IPS DF 6.9 (cell line): ENCODE data around the gene CHRND.

ENCODE experiments used
- DNase-seq: peaks from one replicate; pipeline ENCODE4 v3.0.0-alpha.2; 2013; ENCODE audit warnings: low read depth, low spot score
- H3K27ac ChIP-seq: one replicate; pipeline ENCODE4 v1.5.1; 2013; ENCODE audit warnings: low read length, control low read depth
- H3K27me3 ChIP-seq: 2 replicates; pipeline ENCODE4 v1.6.1; 2013; ENCODE audit warnings: mild to moderate bottlenecking, low read length; ENCODE audit not compliant: control insufficient read depth, insufficient read depth
- H3K36me3 ChIP-seq: 2 replicates; pipeline ENCODE4 v1.6.1; 2013; ENCODE audit warnings: low read length; ENCODE audit not compliant: control insufficient read depth, insufficient read depth
- H3K4me1 ChIP-seq: 2 replicates; pipeline ENCODE4 v1.6.1; 2013; ENCODE audit warnings: low read length; ENCODE audit not compliant: control insufficient read depth, insufficient read depth
- H3K4me3 ChIP-seq: 2 replicates; pipeline ENCODE4 v1.5.1; 2013; ENCODE audit warnings: mild to moderate bottlenecking, low read length
- H3K9me3 ChIP-seq: 2 replicates; pipeline ENCODE4 v1.6.1; 2013; ENCODE audit warnings: low read length, inconsistent platforms; ENCODE audit not compliant: control insufficient read depth, insufficient read depth
- WGBS: extraction: QIAGEN DNeasy Blood & Tissue Kit; methylation state at CpG from one replicate; pipeline ENCODE4 v1.1.7; 2013; ENCODE audit warnings: mixed read lengths, missing lambda C conversion rate; ENCODE audit not compliant: insufficient read length, insufficient coverage; 5-methylcytosine and 5-hydroxymethylcytosine counted together

CHRND gene

DNA sequence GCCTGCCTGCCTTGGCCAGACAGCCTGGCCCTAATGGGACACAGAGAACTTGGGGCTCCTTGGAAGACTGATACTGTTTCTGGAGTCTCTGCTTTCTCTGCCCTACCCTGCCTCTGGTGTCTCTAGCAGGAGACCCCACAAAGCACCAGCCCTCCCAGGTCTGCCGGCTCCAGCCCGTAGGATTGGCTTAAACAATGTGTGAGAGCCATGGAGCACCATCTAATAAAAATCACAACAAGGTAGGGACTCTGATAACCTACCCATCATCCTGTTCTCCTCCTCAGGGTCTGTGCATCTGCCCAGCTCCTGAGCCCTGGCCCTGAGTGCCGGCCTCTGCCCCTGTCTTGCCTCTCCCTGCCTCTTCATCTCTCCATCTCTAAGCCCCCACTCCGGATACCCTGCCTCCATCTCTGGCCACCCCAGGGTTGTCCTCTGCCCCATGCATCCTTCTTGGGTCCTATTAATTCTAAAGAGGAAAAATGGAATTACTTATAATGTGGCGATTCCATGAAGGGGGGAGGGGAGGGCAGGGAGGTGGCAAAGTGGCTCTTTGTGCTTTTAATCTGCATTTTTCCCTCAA is 37.1 kb upstream of the CHRND start:
- whole genome bisulfite sequencing: no CpG with 5 or more reads among the region's 5 CpGs
- DNase-seq: no peak
- peaks cover 35% of the 10 kb centered on the region for H3K27me3 ChIP-seq
- H3K9me3 ChIP-seq: no peaks in the 10 kb centered on the region
- H3K4me1 ChIP-seq: peaks cover 7% of the 10 kb centered on the region
- no peaks in the 10 kb centered on the region; the same call in 1 of the 2 replicates for H3K36me3 ChIP-seq
- no peak overlapping the region for H3K4me3 ChIP-seq
- H3K27ac ChIP-seq: no peak overlapping the region

GRCh38 chr2:232489516-232490220 is 36.3 kb upstream of the CHRND start:
- Histone ChIP-seq H3K27ac (no peak overlapping the region), H3K36me3 (no peaks in the 10 kb centered on the region; the same call in 1 of the 2 replicates), H3K27me3 (peaks cover 29% of the 10 kb centered on the region), H3K9me3 (no peaks in the 10 kb centered on the region), H3K4me1 (peaks cover 9% of the 10 kb centered on the region), H3K4me3 (no peak overlapping the region)
- WGBS: no CpG with 5 or more reads among the region's 9 CpGs
- no peak for DNase-seq

GRCh38 chr2:232490221-232491138 is 35.5 kb upstream of the CHRND start:
- no peak overlapping the region for H3K4me3 ChIP-seq
- peaks cover 21% of the 10 kb centered on the region for H3K27me3 ChIP-seq
- H3K27ac ChIP-seq: no peak overlapping the region
- H3K36me3 ChIP-seq: no peaks in the 10 kb centered on the region; the same call in 1 of the 2 replicates
- H3K4me1 ChIP-seq: peaks cover 9% of the 10 kb centered on the region
- WGBS: no CpG with 5 or more reads among the region's 30 CpGs
- DNase-seq: no peak
- no peaks in the 10 kb centered on the region for H3K9me3 ChIP-seq

GRCh38 chr2:232491139-232491780 is 34.7 kb upstream of the CHRND start:
- Histone ChIP-seq H3K27ac (no peak overlapping the region), H3K36me3 (no peaks in the 10 kb centered on the region), H3K9me3 (no peaks in the 10 kb centered on the region), H3K4me1 (peaks cover 9% of the 10 kb centered on the region), H3K4me3 (no peak overlapping the region), H3K27me3 (peaks cover 14% of the 10 kb centered on the region)
- no peak for DNase-seq
- no CpG with 5 or more reads among the region's 12 CpGs for WGBS

DNA sequence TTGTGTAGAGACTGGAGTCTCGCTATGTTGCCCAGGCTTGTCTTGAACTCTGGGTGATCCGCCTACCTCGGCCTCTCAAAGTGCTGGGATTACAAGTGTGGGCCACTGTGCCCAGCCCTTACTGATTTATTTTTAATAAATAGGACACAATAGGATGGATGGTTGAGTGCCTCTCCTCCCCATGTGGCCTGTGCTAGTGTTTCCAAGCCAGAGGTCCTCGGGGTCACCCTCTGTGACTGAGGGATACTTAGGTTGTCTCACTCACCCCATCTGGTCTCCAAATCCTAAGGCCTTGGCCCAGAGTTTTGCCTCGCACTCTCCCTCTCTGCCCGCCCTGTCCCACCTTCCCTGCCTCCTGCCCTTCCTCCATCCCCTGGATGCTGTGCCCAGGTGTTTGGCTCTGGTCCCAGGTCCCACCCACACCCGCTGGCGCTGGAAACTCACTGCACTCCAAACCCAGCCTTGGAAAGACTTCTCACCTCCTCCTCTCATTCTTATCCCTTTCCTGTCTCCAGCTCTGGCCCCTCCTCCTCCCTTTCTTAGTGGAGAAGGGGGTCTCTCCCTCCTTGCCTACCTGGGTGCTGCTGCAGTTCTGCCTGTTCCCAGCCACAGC is 33.6 kb upstream of the CHRND start:
- no CpG with 5 or more reads among the region's 8 CpGs for WGBS
- Histone ChIP-seq H3K4me3 (no peak overlapping the region), H3K36me3 (no peaks in the 10 kb centered on the region), H3K9me3 (no peaks in the 10 kb centered on the region), H3K4me1 (peaks cover 11% of the 10 kb centered on the region), H3K27me3 (peaks cover 3% of the 10 kb centered on the region; the same call in 1 of the 2 replicates), H3K27ac (no peak overlapping the region)
- DNase-seq: no peak

- Histone ChIP-seq H3K27me3 (peaks cover under 1% of the 10 kb centered on the region; the same call in 1 of the 2 replicates), H3K4me1 (peaks cover 11% of the 10 kb centered on the region), H3K36me3 (no peaks in the 10 kb centered on the region), H3K4me3 (no peak overlapping the region), H3K9me3 (no peaks in the 10 kb centered on the region), H3K27ac (no peak overlapping the region)
- DNase-seq: no peak
- WGBS: no CpG with 5 or more reads among the region's 24 CpGs
Observed at GRCh38 chr2:232492963-232493700, 32.8 kb upstream of the CHRND start.

DNA sequence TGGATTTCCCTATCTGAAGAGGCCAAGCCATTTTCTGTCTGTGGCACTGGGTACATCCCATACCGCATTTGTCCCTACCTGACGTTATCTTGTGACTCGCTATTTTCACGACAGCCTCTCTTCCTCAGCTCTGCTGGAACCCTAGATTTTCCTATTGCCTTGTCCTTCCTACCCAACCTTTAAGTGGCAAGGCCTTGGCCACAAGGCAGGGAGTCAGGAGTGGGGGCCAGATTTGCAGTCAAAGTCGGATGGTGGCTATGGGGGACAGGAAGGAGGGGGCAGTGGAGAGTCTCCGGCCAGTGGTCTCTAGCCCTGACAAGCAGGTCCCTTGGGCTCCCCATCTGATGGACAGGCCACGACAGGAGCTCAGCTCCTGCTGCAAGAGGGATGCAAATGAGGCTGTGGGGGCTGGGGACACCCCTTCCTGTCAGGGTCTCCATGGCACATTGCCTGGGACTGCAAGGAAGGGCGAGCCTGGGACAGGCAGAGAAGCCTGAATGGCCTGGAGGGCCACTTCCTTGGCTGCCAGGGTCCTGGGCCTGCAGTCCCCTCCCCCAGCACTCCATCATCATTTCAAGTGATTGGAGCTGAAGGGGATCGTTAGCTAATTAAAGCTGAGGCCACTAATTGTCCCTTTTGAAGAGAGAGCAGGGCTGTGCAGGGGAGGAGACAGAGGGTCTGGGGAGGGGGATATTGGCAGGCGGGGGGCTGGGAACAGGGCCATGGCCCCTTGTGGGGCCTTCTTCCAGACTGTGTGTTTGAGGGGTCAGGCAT is 32.1 kb upstream of the CHRND start:
- Histone ChIP-seq H3K4me1 (peaks cover 11% of the 10 kb centered on the region), H3K27ac (no peak overlapping the region), H3K36me3 (no peaks in the 10 kb centered on the region), H3K9me3 (no peaks in the 10 kb centered on the region), H3K4me3 (no peak overlapping the region), H3K27me3 (no peaks in the 10 kb centered on the region)
- DNase-seq: no peak
- no CpG with 5 or more reads among the region's 10 CpGs for WGBS

DNA sequence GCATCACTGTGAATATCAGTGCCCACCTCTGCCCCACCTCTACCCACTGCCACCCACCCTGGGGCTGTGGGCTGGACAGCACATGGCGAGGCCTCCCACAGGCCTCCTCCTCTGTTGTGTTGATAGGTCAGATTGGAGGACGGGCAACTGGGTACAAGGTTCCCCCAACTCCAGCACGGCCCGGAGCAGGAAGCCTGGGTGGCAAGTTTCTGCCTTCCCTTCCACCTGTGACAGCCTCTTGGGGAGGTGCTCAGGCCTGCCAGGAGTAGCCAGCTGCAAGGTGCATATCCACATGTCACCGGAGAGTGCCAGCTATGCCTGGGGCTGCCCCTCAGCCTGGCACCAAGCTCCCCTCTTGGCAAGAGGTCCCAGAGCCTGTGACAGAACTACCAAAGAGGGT is 31.4 kb upstream of the CHRND start:
- no CpG with 5 or more reads among the region's 5 CpGs for WGBS
- Histone ChIP-seq H3K27me3 (no peaks in the 10 kb centered on the region), H3K9me3 (no peaks in the 10 kb centered on the region), H3K27ac (no peak overlapping the region), H3K36me3 (no peaks in the 10 kb centered on the region), H3K4me1 (peaks cover 9% of the 10 kb centered on the region), H3K4me3 (no peak overlapping the region)
- no peak for DNase-seq

DNA sequence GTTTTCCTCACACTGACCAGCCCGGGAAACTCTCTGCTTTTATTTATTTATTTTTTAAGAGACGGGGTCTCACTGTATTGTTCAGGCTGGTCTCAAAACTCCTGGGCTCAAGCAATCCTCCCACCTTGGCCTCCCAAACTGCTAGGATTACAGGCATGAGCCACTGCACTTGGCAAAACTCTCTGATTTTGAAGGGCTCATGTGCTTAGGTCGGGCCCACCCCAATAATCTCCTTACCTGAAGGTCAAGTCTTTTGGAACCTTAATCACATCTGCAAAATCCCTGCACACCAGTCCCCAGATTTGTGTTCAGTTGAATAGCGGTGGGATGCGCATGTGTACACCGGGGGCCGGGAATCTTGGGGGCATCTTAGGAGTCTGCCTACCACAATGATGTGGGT is 30.7 kb upstream of the CHRND start:
- WGBS: no CpG with 5 or more reads among the region's 7 CpGs
- H3K9me3 ChIP-seq: no peaks in the 10 kb centered on the region
- no peak for DNase-seq

More for the DNA sequence above, 30.7 kb upstream of the CHRND start:
- H3K27ac ChIP-seq: no peak overlapping the region
- peaks cover 7% of the 10 kb centered on the region; the same call in 1 of the 2 replicates for H3K4me1 ChIP-seq
- H3K36me3 ChIP-seq: no peaks in the 10 kb centered on the region
- no peaks in the 10 kb centered on the region for H3K27me3 ChIP-seq
- H3K4me3 ChIP-seq: no peak overlapping the region
